SK-N-SH (cell line): ENCODE results near the gene TRAF2. TPM values are rescaled to one million over a fixed set of nuclear protein-coding genes. Genes with fewer than 3 reads are reported as not detected.

Source experiments
- CTCF ChIA-PET: fragments of 300-600, 350-600 bp; formaldehyde crosslinking; extraction: SDS; loops from one replicate; lab custom pipeline; 2021; lab: Yijun Ruan, JAX
- POLR2A ChIA-PET: fragments of 350-600 bp; sonication (Branson Sonifier 250); formaldehyde crosslinking; extraction: SDS; loops from one replicate; lab custom pipeline; 2020; ENCODE audit warnings: antibody characterized with exemption, inconsistent platforms; lab: Yijun Ruan, JAX
- DNase-seq: peaks from one replicate; pipeline ENCODE4 v3.0.0; 2012
- H2AFZ ChIP-seq: fragments of 200-600 bp; sonication (generic); 2 replicates; pipeline ENCODE4 v1.8.1; 2016; ENCODE audit warnings: antibody characterized with exemption, mild to moderate bottlenecking, low read depth
- H3F3A ChIP-seq: fragments of 200-600 bp; sonication (generic); replicated peaks from 2 replicates; pipeline ENCODE3; 2016; ENCODE audit warnings: antibody characterized with exemption, mild to moderate bottlenecking; ENCODE audit not compliant: insufficient read depth
- H3K27ac ChIP-seq, 2 experiments: fragments of 200-500 bp in 1 of 2; fragments of 200-600 bp in 1 of 2; sonication (Bioruptor generic) in 1 of 2; sonication (generic), shearing (Covaris generic) in 1 of 2; 2 replicates each; pipeline versions ENCODE4 v1.5.1 to v1.6.1; 2014 to 2016; ENCODE audit warnings: low read depth in 2 of 2, inconsistent platforms in 1 of 2, low read length in 1 of 2, mild to moderate bottlenecking in 1 of 2, mixed read lengths in 1 of 2
- H3K27me3 ChIP-seq: fragments of 200-600 bp; sonication (generic), shearing (Covaris generic); 2 replicates; pipeline ENCODE4 v1.6.1; 2016; ENCODE audit warnings: mixed run types; ENCODE audit not compliant: insufficient read depth
- H3K36me3 ChIP-seq, 2 experiments: fragments of 200-500 bp in 1 of 2; fragments of 200-600 bp in 1 of 2; sonication (Bioruptor generic) in 1 of 2; sonication (generic) in 1 of 2; replicated peaks in 1 of 2; 2 replicates each; pipeline versions ENCODE3 to v1.5.1; 2014 to 2016; ENCODE audit warnings: low read length in 1 of 2, mild to moderate bottlenecking in 1 of 2; ENCODE audit not compliant: insufficient read depth in 2 of 2, control insufficient read depth in 1 of 2
- H3K4me1 ChIP-seq, 2 experiments: fragments of 200-500 bp in 1 of 2; fragments of 200-600 bp in 1 of 2; sonication (Bioruptor generic) in 1 of 2; sonication (generic), shearing (Covaris generic) in 1 of 2; 2 replicates each; pipeline versions ENCODE4 v1.5.1 to v1.6.1; 2014 to 2016; ENCODE audit warnings: low read depth in 1 of 2, low read length in 1 of 2, mixed run types in 1 of 2; ENCODE audit not compliant: insufficient read depth in 2 of 2, control insufficient read depth in 1 of 2
- H3K4me2 ChIP-seq: fragments of 200-600 bp; sonication (generic), shearing (Covaris generic); 2 replicates; pipeline ENCODE4 v1.6.1; 2017; ENCODE audit warnings: mixed run types
- H3K4me3 ChIP-seq, 2 experiments: fragments of 200-500 bp in 1 of 2; fragments of 200-600 bp in 1 of 2; sonication (Bioruptor generic) in 1 of 2; sonication (generic), shearing (Covaris generic) in 1 of 2; 2 replicates each; pipeline versions ENCODE4 v1.5.1 to v1.8.1; 2014 to 2016; ENCODE audit warnings: low read depth in 2 of 2, inconsistent platforms in 1 of 2, low read length in 1 of 2, mild to moderate bottlenecking in 1 of 2, mixed read lengths in 1 of 2, moderate library complexity in 1 of 2
- H3K79me2 ChIP-seq: fragments of 200-600 bp; sonication (generic); 2 replicates; pipeline ENCODE4 v1.8.1; 2017; ENCODE audit warnings: mild to moderate bottlenecking; ENCODE audit not compliant: insufficient read depth
- H3K9ac ChIP-seq: fragments of 200-600 bp; sonication (generic); 2 replicates; pipeline ENCODE4 v1.6.1; 2017; ENCODE audit warnings: mixed run types
- H3K9me2 ChIP-seq: fragments of 200-600 bp; sonication (generic); 2 replicates; pipeline ENCODE4 v1.6.1; 2017; ENCODE audit warnings: mixed run types
- H3K9me3 ChIP-seq: fragments of 200-600 bp; sonication (generic); 2 replicates; pipeline ENCODE4 v1.6.1; 2017; ENCODE audit warnings: mixed run types, mild to moderate bottlenecking, moderate library complexity
- H4K20me1 ChIP-seq: fragments of 200-600 bp; sonication (generic); 2 replicates; pipeline ENCODE4 v1.6.1; 2017; ENCODE audit warnings: mild to moderate bottlenecking, mixed run types; ENCODE audit not compliant: insufficient read depth
- FOXJ3 ChIP-seq: sonication (generic); formaldehyde crosslinking; IDR thresholded peaks from 2 replicates; pipeline ENCODE4 v1.5.1; 2020; ENCODE audit warnings: mild to moderate bottlenecking, missing genetic modification reagents
- FOXM1 ChIP-seq: IDR thresholded peaks from 2 replicates; pipeline ENCODE4 v1.4.0; 2012; ENCODE audit warnings: low read depth, mild to moderate bottlenecking
- GABPA ChIP-seq: IDR thresholded peaks from 2 replicates; pipeline ENCODE4 v1.4.0; 2012; ENCODE audit warnings: low read depth, mild to moderate bottlenecking
- GATA2 ChIP-seq: sonication (generic); formaldehyde crosslinking; IDR thresholded peaks from 2 replicates; pipeline ENCODE4 v1.5.0; 2020; ENCODE audit warnings: mild to moderate bottlenecking, missing genetic modification reagents
- MXI1 ChIP-seq: IDR thresholded peaks from 2 replicates; pipeline ENCODE4 v1.6.1; 2012; ENCODE audit warnings: mild to moderate bottlenecking, low read depth, low read length, improper control_type of control experiment
- PBX3 ChIP-seq: IDR thresholded peaks from 2 replicates; pipeline ENCODE4; 2012
- RCOR1 ChIP-seq: fragments of 150-350 bp; IDR thresholded peaks from 2 replicates; pipeline ENCODE4 v1.6.1; 2017; ENCODE audit warnings: antibody characterized with exemption, low read length
- REST ChIP-seq: IDR thresholded peaks from 2 replicates; pipeline ENCODE4 v1.6.1; 2012; ENCODE audit warnings: mild to moderate bottlenecking, low read depth, low read length, moderate library complexity
- TCF12 ChIP-seq: IDR thresholded peaks from 2 replicates; pipeline ENCODE4 v1.4.0; 2012
- USF2 ChIP-seq: fragments of 150-350 bp; IDR thresholded peaks from 2 replicates; pipeline ENCODE4 v1.6.1; 2017; ENCODE audit warnings: antibody characterized with exemption, low read length, low read depth, borderline replicate concordance
- WGBS: methylation state at CpG from one replicate; pipeline ENCODE4 v1.1.6; 2017; ENCODE audit warnings: low lambda C conversion rate; 5-methylcytosine and 5-hydroxymethylcytosine counted together
- polyA plus RNA-seq, 3 experiments: library from polyadenylated mRNA; depleted of rRNA; stranded (reverse); fragments of >200 nt; gene quantifications; 2 replicates each; pipeline ENCODE4 v1.2.3, GENCODE V29; 2012

TRAF2 gene
- polyA plus RNA-seq, 1 of the 3 experiments (the other 2 are of a cell fraction) = 15.4 TPM

GRCh38 chr9:136851941-136852663 lies 34.2 kb upstream of the TRAF2 start, which contains the start of gene MAMDC4:
Gene MAMDC4, plus strand, starts transcription at chr9:136852346. Its CDS starts 71 bp downstream, at chr9:136852417.
- no CpG with 5 or more reads among the region's 23 CpGs for WGBS
- peaks cover 0 to 8% of the 10 kb centered on the region in 2 experiments for H3K36me3 ChIP-seq
- H3K27ac ChIP-seq = no peak within 1 kb of the TSS; a peak in 1 of 4 replicates
- no peaks in the 10 kb centered on the region for H3K9me2 ChIP-seq
- H3K27me3 ChIP-seq = no peaks in the 10 kb centered on the region
- H3K9ac ChIP-seq = no peak within 1 kb of the TSS
- DNase-seq = no peak
- H3K9me3 ChIP-seq = no peaks in the 10 kb centered on the region
- CTCF ChIA-PET = interaction anchor here (1.0 to 1.5 kb wide), 3 partner anchors 8 to 177 kb away, joined by 3 to 7 read pairs (median 3); no protein-coding TSS in a partner anchor
- H4K20me1 ChIP-seq = no peaks in the 10 kb centered on the region; the same call in 1 of the 2 replicates
- H3K79me2 ChIP-seq = peaks cover 20% of the 10 kb centered on the region; the same call in 1 of the 2 replicates
- POLR2A ChIA-PET = interaction anchor here (0.7 to 1.2 kb wide), 3 partner anchors 8 to 12 kb away, joined by 3 read pairs; no protein-coding TSS in a partner anchor
- no peak within 1 kb of the TSS for H2AFZ ChIP-seq
- no peak for TF ChIP-seq PBX3
- TF ChIP-seq USF2 = no peak
- TF ChIP-seq GATA2 (CRISPR knock-in tag) = no peak
- no peak for TF ChIP-seq TCF12
- no peak for TF ChIP-seq FOXM1
- no peak for TF ChIP-seq GABPA
- no peak for TF ChIP-seq RCOR1
- TF ChIP-seq FOXJ3 = no peak
- no peak for TF ChIP-seq REST
- TF ChIP-seq MXI1 = no peak
- TF ChIP-seq, all 33 proteins: peak for 0
- H3F3A ChIP-seq = no peaks in the 10 kb centered on the region
- H3K4me3 ChIP-seq = no peak within 1 kb of the TSS
- peaks cover 4 to 13% of the 10 kb centered on the region in 2 experiments; a peak in 2 of 4 replicates for H3K4me1 ChIP-seq
- H3K4me2 ChIP-seq = no peak within 1 kb of the TSS
